ENCODE measurements around the gene PTPN9. TPM values are rescaled to one million over a fixed set of nuclear protein-coding genes. Genes with fewer than 3 reads are reported as not detected.
A peak's percentile ranks its signal among the peaks of the same experiment; 100 is the strongest.

Gene PTPN9
- total RNA-seq, 1 experiment from 2014 or later = 31.6 TPM

- DNase-seq (ENCODE audit: unreplicated experiment) = peak; percentile 3
- intact Hi-C loops (cut with micrococcal nuclease) = no loop called here
- H3K27me3 Mint-ChIP-seq (ENCODE audit: insufficient read depth, unreplicated experiment) = no peaks in the 10 kb centered on the region
- H3K4me1 Mint-ChIP-seq (ENCODE audit: insufficient read depth, unreplicated experiment) = peaks cover 6% of the 10 kb centered on the region
- TF ChIP-seq CTCF (IDR thresholded peaks at IDR 0.05; ENCODE audit: unreplicated experiment) = no peak
- H3K4me3 Mint-ChIP-seq (ENCODE audit: unreplicated experiment) = no peak overlapping the region
- H3K36me3 Mint-ChIP-seq (ENCODE audit: insufficient read depth, unreplicated experiment) = peaks cover 76% of the 10 kb centered on the region
- CTCF ChIA-PET = interaction anchor here (0.6 kb wide), 1 partner anchor 106 kb away, joined by 5 read pairs; no protein-coding TSS in a partner anchor
- no peak overlapping the region for H3K27ac Mint-ChIP-seq (ENCODE audit: low read depth, unreplicated experiment)
- BruUV-seq (replicated peaks) = no TSS peak
- POLR2A ChIA-PET = interaction anchor here (4.1 kb wide), 1 partner anchor 14 kb away, joined by 34 read pairs; no protein-coding TSS in a partner anchor
- H3K9me3 Mint-ChIP-seq (ENCODE audit: unreplicated experiment) = no peaks in the 10 kb centered on the region
Measured at GRCh38 chr15:75468913-75469598, 110.1 kb downstream of the PTPN9 start.

GRCh38 chr15:75460646-75461045, 118.5 kb downstream of the PTPN9 start:
- no TSS peak for BruUV-seq (replicated peaks)
- Mint-ChIP-seq H3K4me1 (ENCODE audit: insufficient read depth, unreplicated experiment) (peaks cover 16% of the 10 kb centered on the region), H3K4me3 (ENCODE audit: unreplicated experiment) (no peak overlapping the region), H3K9me3 (ENCODE audit: unreplicated experiment) (no peaks in the 10 kb centered on the region), H3K36me3 (ENCODE audit: insufficient read depth, unreplicated experiment) (peaks cover 6% of the 10 kb centered on the region), H3K27me3 (ENCODE audit: insufficient read depth, unreplicated experiment) (no peaks in the 10 kb centered on the region), H3K27ac (ENCODE audit: low read depth, unreplicated experiment) (no peak overlapping the region)
- ChIA-PET POLR2A (no interaction called here), CTCF (interaction anchor here (0.9 to 1.4 kb wide), 2 partner anchors 41 to 48 kb away, joined by 3 read pairs; no protein-coding TSS in a partner anchor)
- intact Hi-C loops (cut with micrococcal nuclease) = no loop called here
- no peak for DNase-seq (ENCODE audit: unreplicated experiment)
- no peak for TF ChIP-seq CTCF (IDR thresholded peaks at IDR 0.05; ENCODE audit: unreplicated experiment)

- ChIA-PET CTCF (interaction anchor here (0.6 to 1.4 kb wide), 5 partner anchors 49 to 345 kb away, joined by 3 to 5 read pairs (median 4); no protein-coding TSS in a partner anchor), POLR2A (interaction anchor here (0.5 to 0.6 kb wide), 2 partner anchors 73 to 269 kb away, joined by 3 to 4 read pairs; no protein-coding TSS in a partner anchor)
- Mint-ChIP-seq H3K9me3 (ENCODE audit: unreplicated experiment) (no peaks in the 10 kb centered on the region), H3K36me3 (ENCODE audit: insufficient read depth, unreplicated experiment) (no peaks in the 10 kb centered on the region), H3K27ac (ENCODE audit: low read depth, unreplicated experiment) (no peak overlapping the region), H3K4me1 (ENCODE audit: insufficient read depth, unreplicated experiment) (peaks cover 16% of the 10 kb centered on the region), H3K27me3 (ENCODE audit: insufficient read depth, unreplicated experiment) (no peaks in the 10 kb centered on the region), H3K4me3 (ENCODE audit: unreplicated experiment) (no peak overlapping the region)
- no TSS peak for BruUV-seq (replicated peaks)
- no peak for TF ChIP-seq CTCF (IDR thresholded peaks at IDR 0.05; ENCODE audit: unreplicated experiment)
- no peak for DNase-seq (ENCODE audit: unreplicated experiment)
- intact Hi-C loops (cut with micrococcal nuclease) = no loop called here
Measured at GRCh38 chr15:75459581-75459980, 119.5 kb downstream of the PTPN9 start.

- BruUV-seq (replicated peaks) = no TSS peak
- Mint-ChIP-seq H3K4me1 (ENCODE audit: insufficient read depth, unreplicated experiment) (peaks cover 16% of the 10 kb centered on the region), H3K4me3 (ENCODE audit: unreplicated experiment) (peak overlapping the region; percentile 89), H3K27ac (ENCODE audit: low read depth, unreplicated experiment) (peak overlapping the region; percentile 89), H3K27me3 (ENCODE audit: insufficient read depth, unreplicated experiment) (no peaks in the 10 kb centered on the region), H3K36me3 (ENCODE audit: insufficient read depth, unreplicated experiment) (peaks cover 12% of the 10 kb centered on the region), H3K9me3 (ENCODE audit: unreplicated experiment) (no peaks in the 10 kb centered on the region)
- ChIA-PET POLR2A (interaction anchor here (0.7 to 9.2 kb wide), 15 partner anchors 10 to 385 kb away, joined by 3 to 245 read pairs (median 34); partner anchors contain the start of genes IMP3, MAN2C1, PTPN9 and SNUPN), CTCF (no interaction called here)
- TF ChIP-seq CTCF (IDR thresholded peaks at IDR 0.05; ENCODE audit: unreplicated experiment) = no peak
- intact Hi-C loops (cut with micrococcal nuclease) = no loop called here
- DNase-seq (ENCODE audit: unreplicated experiment) = no peak
Measured at GRCh38 chr15:75456710-75457109, 122.4 kb downstream of the PTPN9 start.
